NCI-H2196 (cell line): Measurements from ENCODE around the gene RHBDF1.
"Not testable (repeated sequence)": the region's sequence is repeated elsewhere in the genome, so short reads cannot be mapped to it uniquely, and the experiment has no call there.

Experiments
- DNase-seq: peaks from one replicate; lab custom pipeline; 2025; ENCODE audit not compliant: unreplicated experiment; lab: John Stamatoyannopoulos, UW

RHBDF1 gene

DNA sequence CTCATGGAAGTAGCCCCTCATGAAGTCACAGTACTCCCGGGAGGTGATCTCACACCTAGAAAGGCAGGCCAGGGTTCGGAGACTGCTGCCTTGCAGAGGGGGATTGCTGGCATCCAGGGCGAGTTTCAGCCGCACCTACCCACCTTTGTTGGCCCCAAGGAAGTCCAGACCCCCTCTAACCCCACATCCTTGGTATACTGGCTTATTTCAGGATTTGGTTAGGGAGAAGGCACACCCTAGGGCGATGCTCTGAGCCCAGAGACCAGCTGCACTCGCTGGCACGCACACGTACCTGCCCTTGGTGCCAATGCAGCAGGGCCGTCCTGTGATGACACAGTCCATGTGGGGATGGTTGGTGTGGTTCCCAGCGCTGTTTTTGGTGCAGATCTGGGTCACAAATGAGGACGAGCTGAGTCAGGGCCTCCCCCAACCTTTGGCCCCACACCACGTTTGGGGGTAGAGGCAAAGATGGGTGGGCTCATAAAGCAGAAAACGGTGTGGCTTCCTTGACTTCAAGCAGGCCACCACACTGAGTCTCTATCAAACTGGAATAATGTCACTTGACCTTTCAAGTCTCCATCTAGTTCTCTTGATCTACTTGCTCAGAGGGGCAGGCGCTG, 12.9 kb downstream of the RHBDF1 start:
- DNase-seq = no peak

DNA sequence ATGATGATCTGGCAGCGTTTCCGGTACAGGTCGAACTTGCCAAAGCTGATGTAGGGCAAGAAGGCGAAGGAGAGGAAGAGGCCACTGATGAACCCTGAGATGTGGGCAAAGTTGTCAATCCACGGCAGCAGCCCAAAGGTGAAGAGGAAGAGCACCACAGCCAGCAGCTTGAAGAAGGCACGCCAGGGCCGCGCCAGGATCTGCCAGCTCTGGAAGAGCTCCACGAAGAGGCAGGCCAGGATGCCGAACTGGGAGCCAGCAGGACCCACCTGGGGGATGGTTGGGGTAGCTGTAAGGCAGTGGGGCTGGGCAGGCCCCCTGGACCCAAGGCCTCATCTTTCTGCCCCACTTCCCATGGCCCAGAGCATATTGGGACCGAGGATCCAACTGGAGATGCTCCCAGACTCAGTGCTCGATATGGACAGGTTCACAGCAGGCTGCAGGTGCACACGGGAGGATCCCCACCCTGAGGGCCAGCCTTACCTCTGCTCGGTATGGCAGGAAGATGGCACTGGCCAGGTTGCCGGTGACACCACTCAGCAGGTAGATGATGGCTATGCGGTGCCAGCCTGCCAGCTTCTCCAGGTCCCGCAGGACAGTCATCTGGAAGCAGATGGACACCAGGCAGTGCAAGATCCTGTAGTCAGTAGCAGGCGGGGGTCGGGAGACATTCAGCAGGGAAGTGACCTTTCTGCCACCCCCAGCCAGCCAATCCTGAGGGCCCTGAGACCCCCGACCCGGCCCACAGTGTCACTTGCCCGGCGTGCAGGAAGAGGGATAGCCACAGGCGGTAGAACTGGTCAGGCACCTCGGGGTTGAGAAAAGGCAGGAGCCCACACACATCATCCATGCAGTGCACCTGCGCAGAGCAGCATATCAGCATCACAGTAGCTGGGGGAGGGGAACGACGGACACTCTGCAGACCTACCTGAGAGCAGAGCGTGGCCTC, 13.7 kb downstream of the RHBDF1 start:
- DNase-seq = no peak

DNA sequence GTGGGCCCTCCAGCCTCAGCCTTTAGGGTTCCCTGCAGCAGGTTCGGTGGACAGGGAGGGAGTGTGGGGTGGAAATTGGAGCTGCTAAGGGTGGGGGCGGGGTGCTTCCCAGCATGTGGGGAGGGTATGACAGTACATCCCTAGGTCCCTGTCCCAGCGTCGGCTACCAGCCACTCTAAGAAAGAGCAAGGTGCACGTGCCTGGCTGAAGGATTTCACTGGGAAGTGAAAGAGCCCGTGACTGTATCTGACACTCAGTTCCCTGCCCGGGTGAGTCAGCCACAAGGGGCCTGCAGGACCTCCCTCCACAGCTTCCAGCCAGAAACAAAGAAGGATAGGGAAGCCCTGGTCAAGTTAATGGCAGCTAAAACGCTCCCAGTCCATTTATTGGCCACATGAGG, 14.7 kb downstream of the RHBDF1 start:
- DNase-seq = no peak

DNA sequence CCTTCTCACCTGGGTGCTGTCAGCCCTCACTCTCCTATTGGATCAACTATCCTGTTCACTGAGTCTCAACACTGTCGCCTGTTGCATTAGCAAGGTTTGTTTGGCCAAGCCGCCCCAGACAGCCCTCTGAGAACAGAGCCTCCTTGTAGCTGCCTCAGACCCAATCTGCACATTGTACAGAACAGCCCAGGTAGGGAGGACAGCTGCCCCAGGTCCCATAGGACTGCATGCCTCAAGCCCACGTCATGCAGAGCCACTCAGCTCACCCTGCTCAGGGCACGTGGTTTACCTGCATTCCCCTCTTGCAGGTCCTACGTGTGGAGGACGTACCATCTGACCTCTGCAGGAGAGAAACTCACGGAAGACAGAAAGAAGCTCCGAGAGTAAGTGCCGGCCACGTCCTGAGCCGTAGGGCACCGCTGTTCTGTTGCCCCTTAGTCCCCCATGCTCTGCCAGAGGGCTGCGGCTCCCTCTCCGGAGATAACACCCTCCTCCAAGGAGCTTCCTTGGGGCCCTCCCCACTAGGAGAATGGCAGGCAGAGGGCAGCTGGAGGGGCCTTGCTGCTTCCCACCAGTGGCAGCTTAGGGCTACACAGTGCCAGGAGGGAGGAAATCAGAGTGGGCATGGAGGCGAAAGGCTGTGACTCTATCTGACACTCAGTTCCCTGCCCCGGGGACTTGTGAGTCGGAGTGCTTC, 16.1 kb downstream of the RHBDF1 start:
- no peak for DNase-seq

DNA sequence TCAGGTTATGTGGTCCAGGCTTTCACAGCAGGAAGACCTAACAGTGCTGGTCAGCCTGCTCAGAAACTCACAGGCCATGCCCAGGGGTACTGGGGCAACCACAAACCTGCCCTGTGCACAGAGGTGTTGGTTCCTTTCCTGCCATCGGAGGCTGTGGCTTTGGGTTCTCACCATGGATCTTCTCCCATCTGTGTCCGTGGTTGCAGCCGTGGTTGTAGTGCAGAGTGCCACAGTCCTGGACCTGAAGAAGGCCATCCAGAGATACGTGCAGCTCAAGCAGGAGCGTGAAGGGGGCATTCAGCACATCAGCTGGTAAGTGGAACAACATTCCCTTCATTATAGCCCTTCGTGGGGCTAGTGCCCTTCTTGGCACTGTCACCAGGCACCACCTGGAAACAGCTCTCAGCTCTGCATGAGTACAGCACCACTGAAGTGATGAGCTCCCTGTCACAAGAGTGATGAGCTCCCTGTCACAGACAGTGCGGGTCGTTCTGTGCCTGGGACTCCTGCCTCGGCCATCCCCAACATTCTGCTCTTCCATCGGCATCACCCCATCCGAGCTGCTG, 16.8 kb downstream of the RHBDF1 start:
- DNase-seq = no peak

DNA sequence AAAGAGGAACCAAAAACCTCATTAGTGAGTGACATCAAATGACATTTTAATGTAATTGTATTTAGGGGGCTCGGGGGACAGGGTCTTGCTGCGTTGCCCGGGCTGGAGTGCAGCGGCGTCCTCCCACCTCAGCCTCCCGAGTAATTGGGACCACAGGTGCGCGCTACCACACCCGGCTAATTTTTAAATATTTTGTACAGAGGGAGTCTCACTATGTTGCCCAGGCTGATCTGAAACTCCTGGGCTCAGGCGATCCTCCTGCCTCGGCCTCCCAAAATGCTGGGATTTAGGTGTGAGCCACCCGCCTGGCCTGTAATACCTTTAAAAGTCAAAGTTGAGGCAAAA, 18.2 kb downstream of the RHBDF1 start:
- no peak for DNase-seq

DNA sequence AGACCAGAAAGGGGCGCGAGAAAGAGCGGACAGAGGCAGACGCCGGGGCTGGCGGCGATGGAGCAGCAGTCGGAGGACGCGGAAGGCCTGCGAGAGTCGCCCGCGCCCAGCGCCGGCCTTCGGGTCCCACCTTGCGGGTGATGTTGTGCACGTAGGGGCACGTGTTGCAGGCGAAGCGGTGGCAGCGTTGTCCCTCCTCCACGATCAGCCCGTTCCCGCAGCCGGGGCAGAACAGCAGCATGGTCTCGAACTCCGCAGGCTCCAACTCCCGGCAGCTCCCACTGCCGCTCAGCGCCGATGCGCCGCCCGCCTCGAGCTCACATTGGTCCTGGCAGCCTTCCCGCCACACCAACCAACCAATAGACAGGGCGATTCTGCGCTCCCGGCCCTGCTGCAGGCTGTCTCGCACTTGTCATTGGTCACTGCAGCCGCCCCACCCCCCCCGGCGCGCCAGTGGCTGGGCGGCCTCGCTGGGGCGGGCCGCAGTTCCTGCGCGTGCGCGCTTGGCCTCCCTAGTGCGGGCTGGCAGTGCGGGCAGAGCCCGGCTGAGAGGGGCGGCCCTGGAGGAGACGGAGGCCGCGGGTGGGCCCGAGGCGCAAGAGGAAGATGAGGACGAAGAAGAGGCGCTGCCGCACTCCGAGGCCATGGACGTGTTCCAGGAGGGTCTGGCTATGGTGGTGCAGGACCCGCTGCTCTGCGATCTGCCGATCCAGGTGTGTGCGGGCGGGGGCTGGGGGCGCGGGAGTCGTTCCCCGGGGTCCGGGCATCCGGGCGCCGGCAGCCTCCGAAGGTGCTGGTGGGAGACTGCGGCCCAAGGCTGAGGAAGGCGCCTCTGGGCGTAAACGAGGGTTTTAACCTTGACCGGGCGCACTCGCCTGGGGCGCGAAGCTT, 18.8 kb downstream of the RHBDF1 start, which contains the start of the genes POLR3K and SNRNP25:
Gene POLR3K (minus strand): TSS at position 263 of the 891 bp plus-strand sequence. CDS start 22 bp downstream, at position 241.
Gene SNRNP25 (plus strand): TSS at position 483 of the 891 bp plus-strand sequence. CDS start 189 bp downstream, at position 672.
- peak; percentile 98 for DNase-seq

DNA sequence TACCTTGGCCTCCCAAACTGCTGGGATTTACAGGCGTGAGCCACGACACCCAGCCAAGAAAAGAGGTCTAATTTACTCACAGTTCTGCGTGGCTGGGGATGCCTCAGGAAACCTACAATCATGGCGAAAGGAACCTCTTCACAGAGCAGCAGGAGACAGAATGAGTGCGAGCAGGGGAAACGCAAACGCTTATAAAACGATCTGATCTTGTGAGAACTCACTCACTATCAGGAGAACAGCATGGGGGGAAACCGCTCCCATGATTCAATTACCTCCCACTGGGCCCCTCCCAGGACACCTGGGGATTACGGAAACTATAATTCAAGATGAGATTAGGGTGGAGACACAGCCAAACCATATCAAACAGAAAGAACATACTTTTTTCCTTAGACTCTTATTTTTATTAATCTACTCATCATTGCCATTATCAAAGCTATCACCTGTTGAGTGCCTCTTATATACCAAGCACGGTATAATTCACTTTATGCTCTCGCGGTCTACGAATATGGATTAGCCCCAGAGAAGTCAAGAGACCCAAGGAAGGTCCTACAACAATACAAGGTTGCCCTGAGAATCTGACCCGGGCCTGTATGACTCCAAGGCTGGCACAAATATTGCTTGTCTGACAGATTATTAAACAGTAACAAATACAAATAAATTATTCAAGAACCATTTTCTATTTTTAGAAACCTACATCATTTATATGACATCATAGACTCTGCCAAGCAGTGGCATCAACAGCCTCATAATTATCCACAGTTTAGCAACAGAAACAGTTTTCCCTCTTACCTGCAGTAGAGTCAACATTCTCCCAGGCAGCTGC, 21.5 kb downstream of the RHBDF1 start:
- DNase-seq = no peak

DNA sequence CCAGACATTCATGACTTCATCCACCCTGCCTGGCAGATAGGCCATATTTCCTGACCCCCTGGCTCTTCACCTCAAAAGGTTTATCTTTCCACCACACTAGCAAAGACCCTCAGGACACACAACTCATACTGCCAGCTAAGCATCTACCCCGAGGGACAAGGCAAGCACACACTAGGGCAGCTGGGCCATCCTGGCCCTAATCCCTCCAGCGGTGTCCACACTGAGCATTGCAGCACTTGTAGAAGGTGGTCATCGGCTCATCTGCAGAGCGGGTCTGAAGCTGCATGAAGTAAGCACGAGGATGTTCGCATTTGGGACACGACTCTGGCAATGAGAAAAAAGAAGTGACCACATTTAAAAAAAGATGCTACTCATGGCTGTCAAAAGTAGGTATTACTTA, 25.2 kb downstream of the RHBDF1 start:
- DNase-seq = no peak

DNA sequence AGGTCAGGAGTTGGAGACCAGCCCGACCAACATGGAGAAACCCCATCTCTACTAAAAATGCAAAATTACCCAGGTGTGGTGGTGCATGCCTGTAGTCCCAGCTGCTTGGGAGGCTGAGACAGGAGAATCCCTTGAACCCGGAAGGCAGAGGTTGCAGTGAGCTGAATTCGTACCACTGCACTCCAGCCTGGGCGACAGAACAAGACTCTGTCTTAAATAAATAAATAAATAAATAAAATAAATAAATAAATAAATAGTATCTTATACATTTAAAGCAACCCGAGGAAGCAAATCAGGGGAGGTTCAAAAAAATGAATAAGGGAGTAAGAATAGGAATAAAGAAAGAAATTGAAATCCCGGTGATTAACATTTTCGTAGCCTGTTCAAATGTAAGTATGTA, 25.9 kb downstream of the RHBDF1 start:
- not testable (repeated sequence) for DNase-seq

DNA sequence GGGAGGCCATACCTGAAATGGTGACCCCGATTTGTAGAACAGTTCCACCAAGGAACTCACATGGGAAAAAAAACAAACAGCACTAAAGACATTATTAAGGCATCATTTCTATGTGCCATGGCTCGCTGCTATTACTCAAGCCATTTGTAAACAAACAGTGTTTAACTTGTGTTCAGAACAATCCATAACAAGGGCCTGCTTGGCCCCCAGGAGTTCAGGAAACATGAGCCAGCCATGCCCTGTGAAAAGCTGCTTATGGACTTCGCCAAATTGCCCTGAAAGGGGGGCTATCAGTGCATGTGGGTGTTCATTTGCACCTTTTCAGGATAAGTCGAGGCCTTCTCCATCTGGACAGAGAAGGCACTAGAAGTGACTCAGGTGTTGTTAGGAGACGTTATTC, 27.0 kb downstream of the RHBDF1 start:
- no peak for DNase-seq

DNA sequence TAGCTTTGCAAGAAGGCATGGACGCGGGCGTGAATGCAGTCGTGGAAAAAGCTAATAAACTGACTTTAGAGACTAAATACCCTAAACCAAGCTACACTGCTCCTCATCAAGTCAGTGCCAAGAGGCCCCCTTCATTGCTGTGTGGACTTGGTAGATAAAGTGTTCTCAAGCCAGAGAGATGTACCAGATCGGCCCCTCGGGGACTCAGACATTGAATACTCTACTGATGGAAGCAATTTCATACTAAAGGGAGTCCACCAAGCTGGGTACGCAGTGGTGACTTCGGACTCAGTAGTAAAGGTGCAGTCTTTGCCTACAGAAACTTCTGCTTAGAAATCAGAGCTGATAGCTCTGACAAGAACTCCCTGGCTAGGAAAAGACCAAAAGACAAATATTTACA, 27.8 kb downstream of the RHBDF1 start:
- DNase-seq = no peak

DNA sequence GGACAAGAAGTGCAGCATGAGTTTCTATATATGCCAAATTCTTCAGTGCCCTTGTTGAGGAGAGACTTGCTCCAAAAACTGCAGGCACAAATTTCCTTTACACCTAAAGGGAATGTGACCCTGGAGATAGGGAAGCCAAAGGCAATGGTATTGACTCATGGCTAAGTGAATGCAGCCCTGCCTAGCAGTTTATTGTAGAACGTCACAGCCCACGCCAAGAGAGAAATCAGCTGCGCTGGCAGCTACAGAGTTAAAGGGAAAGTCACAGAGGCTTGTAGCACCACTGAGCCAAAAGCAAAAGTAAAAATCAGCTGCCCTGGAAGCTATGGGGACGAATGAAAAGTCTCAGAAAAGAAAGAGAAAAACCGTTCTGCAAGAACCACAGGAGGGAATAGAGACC, 29.1 kb downstream of the RHBDF1 start:
- no peak for DNase-seq

DNA sequence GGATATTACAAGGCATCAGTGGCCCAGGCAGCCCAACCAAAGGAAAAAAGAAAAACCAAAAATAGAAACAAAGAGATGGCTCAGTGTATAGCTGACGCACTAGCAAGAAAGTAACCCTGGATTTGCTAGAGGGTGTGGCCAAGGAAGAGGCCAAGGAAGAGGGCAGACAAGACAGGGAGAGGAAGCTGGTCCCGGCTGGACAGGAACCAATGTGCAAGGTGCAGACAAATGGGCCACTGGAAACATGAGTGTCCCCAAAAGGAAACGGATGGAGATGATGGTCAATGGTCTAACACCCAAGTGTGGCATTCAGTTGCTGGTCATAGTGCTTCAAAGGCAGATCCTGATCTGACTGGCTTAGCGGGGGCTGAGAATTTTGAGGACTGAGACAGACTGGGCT, 29.7 kb downstream of the RHBDF1 start:
- DNase-seq = no peak

DNA sequence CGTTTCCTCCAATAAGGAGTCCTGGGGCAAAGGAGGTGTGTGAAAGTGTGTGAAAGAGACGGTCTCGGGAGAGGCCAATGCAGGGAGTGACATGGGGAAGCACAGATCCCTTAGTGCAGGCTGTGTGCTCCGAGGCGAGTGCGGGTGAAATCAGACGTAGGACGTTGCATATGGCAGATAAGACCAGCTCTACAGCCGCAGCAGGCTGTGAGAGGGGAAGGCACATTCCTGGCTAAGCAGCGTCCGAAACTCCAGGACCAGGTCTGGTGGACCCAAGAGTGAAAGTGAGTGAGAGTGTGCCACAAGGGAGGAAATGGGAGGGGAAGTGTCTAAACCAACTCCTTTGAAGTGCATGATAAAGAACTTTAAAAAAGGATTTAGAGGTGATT, 30.4 kb downstream of the RHBDF1 start:
- DNase-seq = no peak

DNA sequence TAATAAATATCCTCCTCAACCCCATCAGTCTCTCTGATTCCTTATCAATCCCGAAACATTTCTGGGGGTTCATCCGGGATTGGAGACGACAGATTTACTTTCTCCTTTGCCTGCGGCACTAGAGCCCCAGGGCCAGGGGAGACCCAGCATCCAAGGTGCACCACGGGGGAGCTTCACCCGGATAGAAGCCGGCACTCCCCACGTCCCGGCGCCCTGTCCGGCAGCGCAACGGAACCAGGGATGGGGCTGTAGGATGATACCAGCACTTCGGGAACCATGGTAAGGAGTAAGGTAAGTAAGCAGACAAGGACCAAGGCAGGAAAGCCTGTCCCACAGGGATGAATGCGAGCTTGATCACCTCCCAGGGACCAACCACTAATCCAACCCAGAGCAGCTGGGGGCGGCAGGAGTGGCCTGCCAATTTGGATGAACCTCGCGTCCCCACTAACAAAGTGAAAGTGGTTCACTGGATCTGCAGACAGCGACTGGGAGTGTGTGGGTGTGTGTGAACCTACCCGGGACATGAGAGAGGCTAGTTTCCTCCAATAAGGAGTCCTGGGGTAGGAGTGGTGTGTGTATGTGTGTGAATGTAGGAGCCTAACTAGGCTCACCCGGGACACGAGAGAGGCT, 30.9 kb downstream of the RHBDF1 start:
- DNase-seq = no peak

DNA sequence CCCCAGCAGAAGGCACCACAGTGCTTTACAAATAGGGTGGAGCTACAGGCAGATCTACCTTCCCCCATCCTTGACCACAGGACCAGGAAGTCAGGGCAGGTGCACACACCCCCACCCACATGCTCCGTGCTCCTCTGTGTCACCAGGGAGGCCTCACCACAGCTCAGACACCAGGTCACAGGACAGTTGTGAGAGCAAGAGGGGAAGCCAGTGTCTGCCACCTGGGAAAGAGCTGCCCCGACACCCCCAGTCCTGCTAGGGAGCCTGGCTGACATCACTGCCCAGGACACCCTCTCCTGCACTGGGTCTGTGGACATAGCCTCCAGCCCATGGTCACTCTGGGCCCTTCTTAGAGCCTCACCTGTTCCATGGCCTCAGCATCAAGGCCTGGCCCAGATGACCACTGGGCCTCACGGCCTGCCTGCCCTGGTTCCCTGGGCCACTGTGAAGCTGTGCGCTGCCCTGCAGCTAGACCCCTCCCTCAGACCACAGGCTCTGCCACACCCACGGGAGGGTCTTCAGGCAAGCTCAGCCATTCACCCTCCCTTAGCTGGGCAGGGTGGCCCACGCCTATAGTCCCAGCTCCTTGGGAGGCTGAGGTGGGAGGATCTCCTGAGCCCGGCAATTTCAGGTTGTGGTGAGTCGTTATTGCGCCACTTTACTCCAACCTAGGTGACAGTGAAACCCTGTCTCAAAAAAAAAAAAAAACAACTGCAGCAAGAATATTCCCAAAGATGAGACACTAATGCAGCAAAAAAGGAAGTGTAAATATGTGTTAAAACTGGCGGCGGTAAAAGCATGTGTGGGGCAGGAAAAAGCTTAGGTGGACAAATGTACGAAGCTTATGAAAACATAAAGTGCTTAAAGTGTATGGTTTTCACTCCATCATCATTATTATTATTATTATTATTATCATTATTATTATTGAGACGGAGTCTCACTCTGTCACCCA, 33.2 kb downstream of the RHBDF1 start:
- peak; percentile 79 for DNase-seq

DNA sequence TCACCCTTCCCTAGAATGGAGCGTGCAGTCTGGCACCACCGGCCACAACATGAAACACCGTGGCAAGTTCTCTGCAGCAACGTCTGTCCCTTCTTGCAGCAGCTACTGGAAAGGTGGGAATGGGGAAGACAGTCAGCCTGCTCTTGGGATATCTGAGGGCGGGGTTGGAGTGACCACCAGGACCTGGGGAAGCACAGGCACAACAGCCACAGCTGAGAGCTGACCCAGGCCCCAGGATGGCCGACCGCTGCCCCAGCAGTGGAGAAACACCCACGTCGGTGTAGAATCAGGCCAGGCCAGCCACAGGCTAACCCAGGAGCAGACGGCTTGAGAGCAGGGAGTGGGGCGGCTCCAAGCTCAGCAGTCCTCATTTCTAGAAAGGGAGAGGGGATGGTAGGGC, 34.2 kb downstream of the RHBDF1 start:
- not testable (repeated sequence) for DNase-seq
